CMK (cell line): ENCODE data around the gene SMIM21.

Experiments used
- DNase-seq: peaks from one replicate; pipeline ENCODE4 v3.0.0-alpha.2; 2010; ENCODE audit warnings: low read depth

Gene SMIM21

GRCh38 chr18:75422341-75422910, 5.1 kb downstream of the SMIM21 start:
- no peak for DNase-seq

GRCh38 chr18:75421656-75422055, 5.8 kb downstream of the SMIM21 start:
- no peak for DNase-seq

- DNase-seq, result no peak
These were observed 9.1 kb downstream of the SMIM21 start for GRCh38 chr18:75418293-75419005.

GRCh38 chr18:75410611-75411010, 16.9 kb downstream of the SMIM21 start:
- no peak for DNase-seq

GRCh38 chr18:75409806-75410205, 17.7 kb downstream of the SMIM21 start:
- DNase-seq, result no peak

- no peak for DNase-seq
These were observed 18.7 kb downstream of the SMIM21 start for GRCh38 chr18:75408554-75409506.

- no peak for DNase-seq
These were observed 19.8 kb downstream of the SMIM21 start for GRCh38 chr18:75407468-75408437.

GRCh38 chr18:75406491-75407445, 20.7 kb downstream of the SMIM21 start:
- DNase-seq, result no peak

GRCh38 chr18:75405351-75405750, 22.2 kb downstream of the SMIM21 start:
- DNase-seq, result no peak

- DNase-seq, result no peak
These were observed 27.1 kb downstream of the SMIM21 start for GRCh38 chr18:75400366-75400765.

GRCh38 chr18:75395137-75395536, 32.4 kb downstream of the SMIM21 start:
- DNase-seq, result no peak

- no peak for DNase-seq
These were observed 33.8 kb downstream of the SMIM21 start for GRCh38 chr18:75393721-75394120.

- DNase-seq, result no peak
These were observed 35.3 kb downstream of the SMIM21 start for GRCh38 chr18:75392226-75392578.

GRCh38 chr18:75391279-75392225, 36.0 kb downstream of the SMIM21 start:
- no peak for DNase-seq

GRCh38 chr18:75390854-75391253, 36.6 kb downstream of the SMIM21 start:
- DNase-seq, result no peak

GRCh38 chr18:75384144-75384543, 43.4 kb downstream of the SMIM21 start:
- no peak for DNase-seq

GRCh38 chr18:75378376-75379315, 48.9 kb downstream of the SMIM21 start:
- no peak for DNase-seq

GRCh38 chr18:75377926-75378325, 49.6 kb downstream of the SMIM21 start:
- no peak for DNase-seq
